Esophagus (tissue), 2 donors: ENCODE results near the gene GRAMD1B. TPM values are rescaled to one million over a fixed set of nuclear protein-coding genes. Genes with fewer than 3 reads are reported as not detected.

Experiments
- H3K27ac ChIP-seq, 2 donors: one replicate each; pipeline ENCODE4 v1.5.1; 2013; ENCODE audit warnings: low read depth in 2 of 2, mild to moderate bottlenecking in 2 of 2, inconsistent platforms in 1 of 2, low read length in 1 of 2, moderate library complexity in 1 of 2
- H3K27me3 ChIP-seq, 2 donors: one replicate each; pipeline ENCODE4 v1.6.1; 2013; ENCODE audit warnings: low read length in 2 of 2, control low read depth in 1 of 2, mild to moderate bottlenecking in 1 of 2; ENCODE audit not compliant: insufficient read depth in 2 of 2, control insufficient read depth in 1 of 2
- H3K36me3 ChIP-seq, 2 donors: one replicate each; pipeline ENCODE4 v1.6.1; 2013; ENCODE audit warnings: low read length in 1 of 2; ENCODE audit not compliant: control insufficient read depth in 2 of 2, insufficient read depth in 2 of 2
- H3K4me1 ChIP-seq, 2 donors: one replicate each; pipeline ENCODE4 v1.6.1; 2013; ENCODE audit warnings: low read length in 1 of 2; ENCODE audit not compliant: control insufficient read depth in 2 of 2, insufficient read depth in 2 of 2
- H3K4me3 ChIP-seq, 2 donors: one replicate each; pipeline ENCODE4 v1.5.1; 2013; ENCODE audit warnings: low read length in 2 of 2, mild to moderate bottlenecking in 2 of 2, low read depth in 1 of 2, moderate library complexity in 1 of 2
- H3K9me3 ChIP-seq, 2 donors: one replicate each; pipeline ENCODE4 v1.6.1; 2013; ENCODE audit warnings: mild to moderate bottlenecking in 2 of 2, low read depth in 1 of 2, low read length in 1 of 2, moderate library complexity in 1 of 2; ENCODE audit not compliant: control insufficient read depth in 2 of 2, insufficient read depth in 1 of 2
- WGBS, 2 donors: extraction: QIAGEN DNeasy Blood & Tissue Kit; methylation state at CpG; one replicate each; pipeline ENCODE4 v1.1.7; 2013; 5-methylcytosine and 5-hydroxymethylcytosine counted together
- polyA plus RNA-seq, 2 donors: library from polyadenylated mRNA; stranded (reverse); fragments of 200-250 nt; gene quantifications; one replicate each; pipeline ENCODE4 v1.2.3, GENCODE V29; 2013
- donor health status: healthy with polysubstance abuse.
- donor health status: Bipolar disorder and iron deficiency.

GRAMD1B gene
- polyA plus RNA-seq, 2 donors: 0.26 to 0.37 TPM

DNA sequence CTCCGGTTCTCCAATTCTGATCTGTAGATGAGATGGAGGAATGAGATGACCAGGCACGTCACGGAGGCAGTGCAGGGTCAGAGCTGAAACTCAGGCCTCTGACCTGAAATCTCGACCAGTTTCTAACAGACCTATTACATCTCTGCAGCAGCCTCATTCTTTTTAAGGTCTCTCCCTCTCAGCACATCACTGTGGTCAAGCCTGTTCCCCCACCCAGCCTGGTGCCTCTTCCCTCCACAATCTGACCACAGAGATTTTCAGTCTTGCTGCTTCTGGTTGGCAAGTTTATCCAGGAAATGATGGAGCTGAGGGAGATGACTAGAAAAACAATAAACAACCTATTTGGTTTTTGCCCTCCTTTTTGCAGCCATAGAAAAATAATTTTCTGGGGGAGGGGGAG is 9.5 kb downstream of the GRAMD1B start:
- Histone ChIP-seq H3K36me3 (no peaks in the 10 kb centered on the region), H3K27ac (no peak overlapping the region), H3K4me1 (peaks cover 0 to 2% of the 10 kb centered on the region in 2 donors), H3K9me3 (no peaks in the 10 kb centered on the region), H3K4me3 (no peak overlapping the region), H3K27me3 (no peaks in the 10 kb centered on the region)
- WGBS, 2 donors: 77 to 85% methylated on average over 4 of the region's 4 CpGs

DNA sequence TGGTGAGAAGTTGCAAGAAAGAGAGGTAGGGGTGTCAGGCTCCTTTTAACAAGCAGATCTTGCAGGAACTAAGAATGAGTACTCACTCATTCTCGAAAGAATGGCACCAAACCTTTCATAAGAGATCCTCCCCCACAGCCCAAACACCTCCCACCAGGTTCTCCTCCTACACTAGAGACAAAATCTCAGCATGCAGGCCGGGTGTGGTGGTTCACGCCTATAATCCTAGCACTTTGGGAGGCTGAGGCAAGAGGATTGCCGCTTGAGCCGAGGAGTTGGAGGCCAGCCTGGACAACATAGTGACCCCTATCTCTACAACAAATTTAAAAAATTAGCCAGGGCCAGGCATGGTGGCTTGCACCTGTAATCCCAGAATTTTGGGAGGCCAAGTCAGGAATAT is 11.1 kb downstream of the GRAMD1B start:
- Histone ChIP-seq H3K27me3 (no peaks in the 10 kb centered on the region), H3K9me3 (no peaks in the 10 kb centered on the region), H3K36me3 (no peaks in the 10 kb centered on the region), H3K27ac (no peak overlapping the region), H3K4me1 (peaks cover 0 to 2% of the 10 kb centered on the region in 2 donors), H3K4me3 (no peak overlapping the region)
- 91 to 93% methylated on average over 5 of the region's 5 CpGs for WGBS, 2 donors

DNA sequence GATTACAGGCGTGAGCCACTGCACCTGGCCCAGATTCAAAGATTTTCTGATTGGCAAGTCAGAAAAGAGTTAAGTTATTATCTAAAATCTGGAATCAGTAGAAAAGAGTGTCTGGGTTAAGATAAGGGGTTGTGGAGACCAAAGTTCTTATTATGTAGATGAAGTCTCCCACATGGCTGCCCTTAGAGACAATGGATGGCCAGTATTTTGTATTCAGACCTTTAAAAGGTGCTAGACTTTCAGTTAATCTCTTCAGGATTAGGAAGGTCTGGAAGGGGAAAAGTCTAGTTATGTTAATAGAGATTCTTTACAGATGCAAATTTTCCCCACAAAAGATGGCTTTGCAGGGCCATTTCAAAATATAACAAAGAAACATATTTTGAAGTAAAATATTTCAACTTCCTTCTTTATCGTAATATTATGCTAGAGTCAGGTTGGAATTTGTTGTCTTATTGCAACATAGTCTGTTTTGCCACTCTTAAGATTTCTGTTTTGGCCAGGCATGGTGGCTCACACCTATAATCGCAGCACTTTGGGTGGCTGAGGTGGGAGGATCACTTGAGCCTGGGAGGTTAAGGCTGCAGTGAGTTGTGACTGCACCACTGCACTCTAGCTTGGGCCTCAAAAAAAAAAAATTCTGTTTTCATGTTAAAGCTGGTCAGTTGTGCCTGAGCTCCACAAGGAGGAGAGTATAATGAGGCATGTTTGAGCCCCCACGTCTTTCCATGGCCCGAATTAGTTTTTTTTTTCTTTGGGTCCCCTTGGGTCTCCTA is 14.0 kb downstream of the GRAMD1B start:
- Histone ChIP-seq H3K27me3 (no peaks in the 10 kb centered on the region), H3K27ac (no peak overlapping the region), H3K9me3 (no peaks in the 10 kb centered on the region), H3K4me3 (no peak overlapping the region), H3K4me1 (no peaks in the 10 kb centered on the region), H3K36me3 (no peaks in the 10 kb centered on the region)
- WGBS, 2 donors: 86 to 94% methylated on average over 5 of the region's 5 CpGs

DNA sequence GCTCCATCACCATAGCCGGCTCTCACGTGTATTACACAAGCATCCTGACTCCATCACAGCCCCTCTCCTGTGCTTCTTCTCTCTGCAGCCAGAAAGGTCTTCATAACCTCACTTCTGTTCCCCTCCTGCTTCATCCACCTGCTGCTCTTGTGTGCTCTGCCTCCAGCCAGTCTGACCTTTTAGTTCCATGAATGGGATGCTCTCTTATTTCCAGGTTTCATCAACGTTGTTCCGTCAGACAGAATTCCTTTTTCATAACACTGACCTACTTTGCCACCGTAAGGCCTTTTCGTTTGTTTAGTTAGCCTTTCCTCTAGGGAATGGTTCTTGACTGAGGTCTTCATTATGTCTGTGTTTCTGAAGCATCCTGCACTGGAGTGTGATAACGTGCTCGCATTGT is 18.8 kb downstream of the GRAMD1B start:
- Histone ChIP-seq H3K4me3 (no peak overlapping the region), H3K27me3 (no peaks in the 10 kb centered on the region), H3K27ac (no peak overlapping the region), H3K9me3 (no peaks in the 10 kb centered on the region), H3K36me3 (no peaks in the 10 kb centered on the region), H3K4me1 (no peaks in the 10 kb centered on the region)
- 73 to 76% methylated on average over 8 of the region's 8 CpGs for WGBS, 2 donors

DNA sequence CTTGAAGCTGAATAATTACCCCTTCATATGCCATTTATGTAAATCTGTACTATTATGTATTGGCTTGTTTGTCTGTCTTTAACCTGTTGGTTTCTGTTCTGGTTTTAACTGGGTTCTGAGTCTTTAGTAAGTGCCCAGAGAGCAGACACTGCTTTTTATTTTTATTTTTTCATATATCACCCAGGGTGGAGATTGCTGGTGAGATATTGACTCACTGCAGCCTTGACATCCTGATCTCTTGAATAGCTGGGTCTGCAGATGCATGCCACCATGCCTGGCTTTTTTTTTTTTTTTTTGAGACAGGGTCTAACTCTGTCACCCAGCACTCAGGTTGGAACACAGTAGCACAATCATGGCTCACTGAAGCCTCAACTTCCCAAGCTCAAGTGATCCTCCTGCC is 19.4 kb downstream of the GRAMD1B start:
- Histone ChIP-seq H3K27me3 (no peaks in the 10 kb centered on the region), H3K36me3 (no peaks in the 10 kb centered on the region), H3K27ac (no peak overlapping the region), H3K9me3 (no peaks in the 10 kb centered on the region), H3K4me1 (no peaks in the 10 kb centered on the region), H3K4me3 (no peak overlapping the region)

DNA sequence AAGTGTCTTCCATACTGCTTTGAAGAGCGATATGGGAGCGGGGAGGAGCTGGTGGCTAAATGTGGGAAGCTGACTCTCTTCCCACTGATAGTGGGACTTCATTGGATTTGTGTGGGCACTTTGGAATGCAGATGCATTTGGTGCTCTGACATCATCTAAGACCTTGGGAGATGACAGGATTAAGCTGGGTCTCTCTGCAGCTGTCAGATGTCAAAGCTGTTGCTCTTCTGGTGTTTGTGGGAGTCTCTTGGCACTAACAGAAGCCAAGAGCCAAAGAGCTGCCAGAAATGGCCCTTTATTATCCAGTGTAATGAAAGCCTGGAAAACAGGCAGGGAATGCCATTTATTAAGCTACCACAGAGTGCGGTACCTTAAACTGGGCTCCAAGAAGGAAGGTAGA is 20.6 kb downstream of the GRAMD1B start:
- Histone ChIP-seq H3K27ac (no peak overlapping the region), H3K4me1 (no peaks in the 10 kb centered on the region), H3K27me3 (no peaks in the 10 kb centered on the region), H3K9me3 (no peaks in the 10 kb centered on the region), H3K36me3 (no peaks in the 10 kb centered on the region), H3K4me3 (no peak overlapping the region)
- 85 to 91% methylated on average over 3 of the region's 3 CpGs for WGBS, 2 donors

DNA sequence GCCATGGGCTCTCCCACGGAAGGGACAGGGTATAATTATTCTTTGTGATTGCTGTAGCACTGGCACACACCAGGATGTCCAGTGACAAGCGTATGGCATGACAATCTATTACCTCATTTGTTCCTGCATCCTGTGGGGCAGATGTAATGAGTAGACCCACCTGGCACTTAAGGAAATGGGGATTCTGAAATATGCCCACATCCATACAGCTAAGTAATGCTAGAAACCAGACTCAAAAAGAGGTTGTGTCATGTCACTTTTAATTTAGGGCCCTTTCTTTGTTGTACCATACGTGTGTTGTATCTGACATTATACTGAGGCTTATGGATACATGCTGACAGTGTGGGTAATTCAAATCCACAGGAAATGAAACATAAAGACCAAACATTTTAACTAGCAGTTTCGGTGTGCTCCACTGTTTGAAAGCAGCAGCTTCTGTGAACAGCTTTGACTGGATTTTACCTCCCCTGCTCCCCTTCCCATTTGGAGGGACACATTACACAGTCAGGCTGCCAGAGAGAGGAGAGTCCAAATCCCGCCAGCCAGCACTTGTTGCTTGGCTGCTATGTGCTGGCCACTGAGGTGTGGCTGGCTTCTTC is 21.2 kb downstream of the GRAMD1B start:
- Histone ChIP-seq H3K27ac (no peak overlapping the region), H3K9me3 (no peaks in the 10 kb centered on the region), H3K27me3 (no peaks in the 10 kb centered on the region), H3K36me3 (no peaks in the 10 kb centered on the region), H3K4me3 (no peak overlapping the region), H3K4me1 (no peaks in the 10 kb centered on the region)
- 59 to 63% methylated on average over 5 of the region's 5 CpGs for WGBS, 2 donors

DNA sequence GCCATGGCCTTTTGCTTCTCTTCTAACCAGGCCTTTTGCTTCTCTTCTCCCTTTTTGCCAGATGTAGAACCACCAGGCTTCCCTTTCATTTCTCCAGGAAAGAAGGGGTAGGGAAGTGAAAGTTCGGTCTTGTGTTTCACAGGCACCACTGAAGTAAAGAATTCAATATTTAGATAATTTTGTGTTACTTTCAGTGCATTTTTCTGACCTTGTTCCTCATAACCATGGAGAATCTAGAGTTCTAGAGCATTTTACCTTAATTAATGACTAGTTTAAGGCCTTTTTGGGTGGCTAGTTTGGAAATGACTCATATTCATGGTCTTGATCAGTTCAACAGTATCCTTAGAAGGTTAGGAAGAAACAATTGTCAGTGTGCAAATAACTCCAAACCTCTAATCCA is 22.7 kb downstream of the GRAMD1B start:
- no peaks in the 10 kb centered on the region for H3K4me1 ChIP-seq
- 86 to 88% methylated on average over 1 of the region's 1 CpG for WGBS, 2 donors
- H3K9me3 ChIP-seq: no peaks in the 10 kb centered on the region
- H3K4me3 ChIP-seq: no peak overlapping the region
- no peaks in the 10 kb centered on the region for H3K27me3 ChIP-seq
- no peaks in the 10 kb centered on the region for H3K36me3 ChIP-seq
- no peak overlapping the region for H3K27ac ChIP-seq

DNA sequence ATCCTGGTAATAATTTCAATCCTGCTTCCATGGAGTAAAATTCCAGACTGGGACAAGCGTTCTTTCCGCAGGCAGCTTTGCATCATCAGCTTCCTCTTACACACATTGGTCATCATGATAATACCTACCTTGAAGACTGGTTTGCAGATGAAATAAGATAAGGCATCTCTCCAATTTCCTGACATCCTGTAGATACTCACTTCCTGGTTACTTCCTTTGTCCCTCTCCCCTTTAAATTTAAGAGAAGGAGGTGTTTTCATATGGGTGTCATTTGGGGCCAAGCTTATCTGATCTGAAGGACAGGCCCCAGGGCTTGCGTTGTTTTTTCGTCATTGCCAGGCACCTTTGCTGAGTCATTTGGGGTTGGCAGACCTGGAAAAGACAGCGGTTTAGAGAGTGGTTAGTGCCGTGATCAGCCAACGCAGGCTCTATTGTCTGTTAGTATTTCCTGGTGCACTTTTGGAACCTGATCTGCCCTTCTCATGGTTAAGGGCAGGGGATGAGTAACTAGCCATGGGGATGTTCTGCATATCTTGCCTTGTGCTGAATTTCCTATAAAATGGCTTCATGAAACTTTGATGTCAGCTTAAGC is 24.1 kb downstream of the GRAMD1B start:
- 43 to 44% methylated on average over 7 of the region's 7 CpGs for WGBS, 2 donors
- no peak overlapping the region for H3K27ac ChIP-seq

DNA sequence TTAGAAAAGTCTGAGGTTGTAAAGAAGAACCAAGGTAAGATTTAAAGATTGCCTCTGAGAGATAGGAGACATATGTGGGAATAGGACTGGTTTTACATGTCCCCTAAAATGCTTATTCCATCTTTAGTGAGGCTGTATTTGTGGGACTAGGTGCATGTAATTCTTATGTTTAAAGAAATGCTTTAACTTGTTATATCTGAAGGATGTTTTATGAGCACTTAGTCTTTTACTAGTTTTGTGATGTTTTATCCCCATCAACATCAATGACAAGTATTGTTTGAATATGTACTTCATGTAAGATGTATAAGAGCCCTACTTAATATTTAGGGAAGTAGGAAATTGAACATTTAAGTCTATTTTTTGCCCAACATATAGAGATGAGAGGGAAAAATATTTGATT is 24.7 kb downstream of the GRAMD1B start:
- Histone ChIP-seq H3K27me3 (no peaks in the 10 kb centered on the region), H3K36me3 (no peaks in the 10 kb centered on the region), H3K4me1 (no peaks in the 10 kb centered on the region), H3K9me3 (no peaks in the 10 kb centered on the region), H3K27ac (no peak overlapping the region), H3K4me3 (no peak overlapping the region)

More for the DNA sequence above, 24.1 kb downstream of the GRAMD1B start:
- H3K4me3 ChIP-seq: no peak overlapping the region
- no peaks in the 10 kb centered on the region for H3K4me1 ChIP-seq
- H3K9me3 ChIP-seq: no peaks in the 10 kb centered on the region
- H3K27me3 ChIP-seq: no peaks in the 10 kb centered on the region
- H3K36me3 ChIP-seq: no peaks in the 10 kb centered on the region
